ENCODE results near the gene NRBF2.

Gene NRBF2

DNA sequence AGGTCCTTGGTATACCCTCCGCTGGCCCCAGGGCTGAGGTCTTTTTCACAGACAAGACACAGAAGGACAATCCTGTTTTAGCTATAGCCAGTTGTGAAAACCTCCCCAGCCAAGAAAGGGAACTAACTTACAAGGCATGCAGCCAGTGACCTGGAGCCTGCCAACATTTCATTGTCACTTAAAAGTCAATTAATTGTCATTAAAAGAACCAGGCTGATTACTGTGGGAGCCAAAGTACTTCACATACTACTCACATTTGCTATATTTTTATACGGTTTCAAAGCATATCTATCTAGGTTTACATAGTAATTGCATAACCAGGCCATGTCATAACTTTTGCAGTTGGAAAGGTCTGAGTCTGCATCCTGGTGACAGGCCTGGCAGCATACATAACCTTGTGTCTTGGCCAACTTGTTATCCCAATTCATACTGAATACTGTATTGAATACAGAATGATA is 31.1 kb downstream of the NRBF2 start:
- DNase-seq (ENCODE audit: low spot score), result no peak

DNA sequence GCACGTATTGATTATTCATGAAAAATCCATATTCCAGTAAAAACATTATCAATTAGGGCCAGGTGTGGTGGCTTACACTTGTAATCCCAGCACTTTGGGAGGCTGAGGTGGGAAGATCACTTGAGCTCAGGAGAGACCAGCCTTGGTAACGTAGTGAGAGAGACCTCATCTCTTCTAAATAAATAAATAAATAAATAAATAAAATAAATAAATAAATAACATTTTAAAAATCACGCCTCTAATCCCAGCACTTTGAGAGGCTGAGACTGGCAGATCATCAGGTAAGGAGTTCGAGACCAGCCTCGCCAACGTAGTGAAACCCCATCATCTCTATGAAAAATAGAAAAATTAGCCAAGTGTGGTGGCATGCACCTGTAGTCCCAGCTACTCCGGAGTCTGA is 32.1 kb downstream of the NRBF2 start:
- no peak for DNase-seq (ENCODE audit: low spot score)

DNA sequence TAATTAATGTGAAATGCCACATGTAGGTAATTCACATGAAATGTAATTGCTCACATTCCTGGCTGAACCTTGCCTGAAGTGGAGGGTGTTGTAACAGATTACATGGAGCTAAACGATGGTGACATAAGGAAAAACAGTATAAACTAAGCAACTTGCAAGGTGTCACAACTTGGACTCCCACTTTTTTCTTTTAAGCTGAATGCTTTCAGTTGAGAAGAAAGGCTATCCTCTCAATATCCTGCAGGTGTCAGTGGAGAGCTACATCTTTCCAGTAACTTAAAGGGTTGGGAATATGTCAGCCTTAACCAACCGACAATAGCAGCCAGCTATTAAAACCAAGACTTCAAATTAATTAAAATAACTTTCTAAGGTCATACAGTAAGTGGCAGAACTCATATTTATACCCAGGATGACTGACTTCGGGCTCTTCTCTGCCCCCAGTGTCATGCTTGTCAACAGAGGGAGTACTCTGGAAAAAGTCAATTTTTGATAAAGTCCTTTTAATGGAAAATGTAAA is 33.7 kb downstream of the NRBF2 start:
- peak; percentile 67 for DNase-seq (ENCODE audit: low spot score)

DNA sequence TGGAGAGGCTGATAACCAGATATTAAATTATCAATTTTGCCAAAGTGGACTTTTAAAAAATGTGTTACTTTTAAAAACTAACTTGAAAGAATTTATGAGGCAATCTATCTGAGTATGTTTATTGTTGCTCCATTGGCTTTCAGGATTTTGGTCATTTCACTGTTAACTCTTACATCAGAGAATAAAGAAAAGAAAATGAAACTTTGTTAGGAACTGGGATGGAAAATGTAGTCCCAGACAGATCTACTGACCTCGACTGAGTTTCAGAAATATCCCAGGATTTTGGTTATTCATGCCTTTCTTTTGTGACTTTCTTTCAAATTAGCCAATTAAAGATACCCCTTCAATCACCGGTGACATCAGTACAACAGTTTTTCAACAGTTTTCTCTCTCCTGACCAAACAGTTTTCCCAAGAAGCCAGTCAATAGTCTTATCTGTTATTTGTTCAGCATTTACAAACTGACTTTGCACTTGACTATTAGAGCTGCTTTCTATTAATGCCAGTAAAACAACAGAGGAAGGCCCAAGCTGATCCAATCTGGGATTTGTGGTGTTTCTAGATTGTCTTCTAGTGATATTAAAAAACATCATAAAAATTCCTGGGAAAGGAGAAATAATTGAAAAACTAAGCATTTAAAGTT is 35.8 kb downstream of the NRBF2 start:
- DNase-seq (ENCODE audit: low spot score), result no peak

DNA sequence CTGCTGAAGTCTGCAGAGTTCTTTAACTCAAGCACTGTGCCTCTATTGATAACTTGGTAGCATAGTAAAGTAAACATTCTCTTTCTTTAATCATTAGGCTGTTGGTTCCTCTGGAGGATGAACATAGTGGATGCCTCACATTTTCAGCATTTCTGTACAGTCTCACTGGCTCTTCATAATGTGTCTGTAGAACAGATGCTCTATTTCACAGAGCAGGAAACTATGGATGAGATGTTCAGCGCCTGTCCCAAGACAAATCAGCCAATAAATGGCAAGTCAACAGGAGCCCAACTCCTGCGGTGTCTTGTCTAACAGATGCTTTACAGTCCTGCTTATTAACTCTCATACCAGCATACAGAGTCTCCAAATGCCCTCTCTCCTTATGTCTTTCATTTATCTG is 36.5 kb downstream of the NRBF2 start:
- no peak for DNase-seq (ENCODE audit: low spot score)

DNA sequence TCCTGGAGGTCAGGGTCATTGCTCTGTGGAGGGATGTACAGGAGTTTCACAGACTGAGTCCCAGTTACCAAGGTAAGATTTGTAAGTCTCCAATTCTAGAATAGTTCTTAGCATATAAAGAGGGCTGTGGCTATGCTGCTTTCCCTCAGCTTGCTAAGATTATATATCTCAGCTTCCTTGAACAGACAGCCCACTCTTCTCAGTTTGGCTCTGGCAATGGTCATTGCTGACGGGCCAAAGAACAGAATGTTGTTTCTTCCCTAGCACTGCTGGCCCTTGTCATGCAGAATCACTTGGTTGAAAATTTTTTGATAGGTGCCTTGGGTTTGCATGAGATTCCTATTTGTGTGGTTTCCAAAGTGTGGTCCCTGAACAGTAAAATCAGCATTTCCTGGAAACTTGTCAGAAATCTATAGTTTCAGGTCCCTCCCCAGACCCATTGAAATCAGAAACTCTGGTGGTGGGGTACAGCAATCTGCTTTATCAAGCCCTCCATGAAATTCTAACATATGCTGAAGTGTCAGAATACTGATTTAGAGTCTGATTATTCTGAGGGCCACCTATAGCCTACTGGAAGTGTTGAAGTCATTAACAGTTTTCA is 38.2 kb downstream of the NRBF2 start:
- DNase-seq (ENCODE audit: low spot score), result no peak

DNA sequence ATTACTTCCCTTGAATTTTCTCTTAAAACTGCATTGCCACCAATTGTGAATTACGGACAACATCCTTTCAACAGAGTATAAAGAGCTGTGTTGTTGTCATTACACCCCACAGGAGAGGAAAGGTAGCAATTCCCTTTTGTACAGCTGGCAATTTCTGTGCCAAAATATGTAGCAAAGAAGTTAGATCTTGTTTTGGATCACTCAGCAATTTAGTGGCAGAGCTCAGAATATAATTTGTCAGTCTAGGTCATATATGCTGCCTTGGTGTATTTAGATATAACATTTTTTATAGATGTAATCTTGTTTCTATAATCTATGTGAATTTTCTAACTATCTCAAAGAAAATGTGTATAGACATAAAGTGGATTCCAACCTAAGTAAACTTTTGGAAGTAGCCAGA is 38.8 kb downstream of the NRBF2 start:
- no peak for DNase-seq (ENCODE audit: low spot score)

DNA sequence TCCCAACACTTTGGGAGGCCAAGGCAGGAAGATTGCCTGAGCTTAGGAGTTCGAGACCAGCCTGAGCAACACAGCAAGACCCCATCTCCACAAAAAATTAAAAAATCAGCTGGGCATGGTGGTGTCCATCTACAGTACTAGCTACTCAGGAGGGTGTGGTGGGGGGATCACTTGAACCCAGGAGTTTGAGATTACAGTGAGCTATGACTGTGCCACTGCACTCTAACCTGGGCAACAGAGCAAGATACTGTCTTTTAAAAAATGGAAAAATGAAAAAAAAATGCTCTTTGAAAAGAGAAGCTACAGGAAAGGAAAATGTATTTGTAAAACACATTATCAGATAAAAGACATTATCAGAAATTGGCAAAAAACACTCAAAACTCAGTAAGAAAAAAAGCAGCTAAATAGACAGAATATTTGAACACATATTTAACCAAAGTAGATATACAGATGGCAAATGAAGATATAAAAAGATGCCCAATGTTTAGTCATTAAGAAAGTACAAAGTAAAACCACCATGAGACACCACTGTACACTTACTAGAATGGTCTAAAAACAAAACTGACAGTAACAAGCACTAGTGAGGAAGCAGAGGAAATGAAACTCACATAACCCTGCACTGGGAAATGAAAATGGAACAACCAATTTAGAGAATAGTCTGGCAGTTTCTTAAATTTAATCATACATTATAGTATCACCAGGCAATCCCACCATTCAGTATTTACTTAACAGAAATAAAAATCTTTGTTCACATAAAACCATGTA is 40.5 kb downstream of the NRBF2 start:
- DNase-seq (ENCODE audit: low spot score), result no peak

DNA sequence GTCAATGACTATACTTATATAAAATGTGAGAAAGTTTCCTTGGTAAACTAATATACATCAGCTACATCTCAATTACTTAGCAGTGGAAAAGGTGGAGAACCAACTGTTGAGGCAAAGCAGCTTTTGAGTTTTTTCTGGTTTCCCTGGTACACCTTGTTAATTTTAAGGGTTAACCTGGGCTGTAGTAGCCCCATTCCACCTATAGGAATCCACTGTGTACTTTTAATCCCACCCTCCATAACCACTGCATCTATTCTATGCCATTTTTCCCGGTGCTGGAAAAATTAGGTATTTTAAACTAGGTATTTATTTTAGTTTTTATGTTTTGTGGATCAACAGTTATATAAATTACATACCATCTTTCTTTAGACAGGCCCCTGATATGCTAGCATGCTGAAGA is 42.4 kb downstream of the NRBF2 start:
- DNase-seq (ENCODE audit: low spot score), result no peak

DNA sequence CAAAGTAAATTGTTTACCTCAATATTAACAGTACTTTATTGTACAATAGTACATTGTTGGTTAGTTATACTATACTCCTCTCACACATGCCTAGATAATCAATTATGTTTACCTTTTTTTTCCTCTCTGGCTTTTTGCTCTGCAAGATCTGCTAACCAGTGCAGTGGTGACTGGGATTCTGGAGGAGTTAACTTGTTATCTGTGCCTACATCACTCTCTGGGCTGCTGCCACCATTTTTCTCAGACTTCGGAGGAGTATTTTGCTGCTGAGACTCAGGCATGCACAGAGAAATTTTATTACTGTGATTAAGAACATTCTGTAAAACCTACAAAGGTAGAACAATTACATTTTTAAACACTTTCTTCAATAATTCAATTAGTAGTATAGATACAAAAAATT is 59.7 kb downstream of the NRBF2 start:
- no peak for DNase-seq (ENCODE audit: low spot score)

DNA sequence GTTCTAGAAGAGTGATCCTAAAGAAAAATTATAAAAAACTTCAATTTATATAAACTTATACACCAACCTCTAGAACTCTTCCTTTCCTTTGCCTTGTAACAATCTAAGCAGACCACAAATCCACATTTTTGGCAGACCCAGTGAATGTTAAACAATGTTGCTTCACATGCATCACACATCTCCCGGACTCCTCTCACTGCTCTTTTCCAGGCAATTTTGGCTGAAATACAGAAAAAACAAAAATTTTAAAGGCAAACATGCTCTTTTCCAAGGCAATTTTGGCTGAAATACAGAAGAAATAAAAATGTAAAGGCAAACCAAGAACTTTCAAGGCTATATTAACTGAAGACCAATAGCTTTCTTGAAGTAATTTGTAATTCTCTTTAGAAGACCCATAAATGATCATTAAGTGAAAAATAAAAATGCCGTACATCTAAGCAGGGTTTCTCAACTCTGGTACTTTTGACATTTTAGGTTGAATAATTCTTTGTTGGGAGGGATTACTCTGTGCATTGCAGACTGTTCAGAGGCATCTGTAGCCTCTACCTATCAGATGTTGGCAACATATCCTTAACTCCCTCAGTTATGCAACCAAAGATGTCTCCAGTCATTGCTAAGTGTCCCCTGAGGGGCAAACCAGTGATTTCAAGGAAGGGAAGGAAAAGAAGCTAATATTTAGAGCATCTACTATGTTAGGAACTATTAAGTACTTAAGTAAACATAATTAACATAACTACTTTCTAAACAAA is 64.4 kb downstream of the NRBF2 start:
- peak; percentile 45 for DNase-seq (ENCODE audit: low spot score)

DNA sequence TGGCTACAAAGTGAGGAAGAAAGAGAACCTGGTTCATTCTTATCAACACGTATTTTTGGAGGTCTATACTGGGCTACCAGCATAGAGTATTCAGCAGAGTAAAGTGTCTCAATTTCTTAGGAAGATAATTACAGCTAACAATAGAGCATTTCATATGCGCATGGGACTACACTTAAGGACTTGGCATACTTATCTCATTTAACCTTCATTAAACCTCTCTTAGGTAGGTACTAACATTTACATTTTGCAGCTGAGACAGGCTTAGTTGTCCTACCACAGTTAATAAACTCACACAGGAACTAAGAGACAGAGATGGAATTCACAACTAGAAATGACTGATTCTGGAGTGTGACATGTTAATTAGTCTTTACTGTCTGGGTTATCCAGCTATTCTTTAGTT is 66.6 kb downstream of the NRBF2 start:
- no peak for DNase-seq (ENCODE audit: low spot score)

DNA sequence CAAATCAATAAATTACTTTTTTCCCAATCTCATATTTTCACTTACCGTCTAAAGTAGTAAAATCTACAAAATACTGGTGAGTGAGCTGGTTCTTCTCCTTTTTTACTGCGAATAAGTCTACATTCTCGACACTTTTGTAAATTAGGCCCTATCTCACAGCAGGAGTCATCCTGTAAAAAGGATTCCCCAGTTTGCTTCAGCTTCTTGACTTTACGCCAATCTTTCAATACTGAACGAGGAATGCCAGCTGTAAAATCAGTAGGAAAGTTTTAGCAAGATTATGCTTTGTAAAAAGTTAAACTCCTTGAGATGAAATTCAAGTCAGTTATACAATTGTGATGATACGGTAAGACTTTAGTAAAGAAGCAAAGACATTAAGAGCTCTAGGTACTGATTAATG is 67.3 kb downstream of the NRBF2 start:
- no peak for DNase-seq (ENCODE audit: low spot score)

DNA sequence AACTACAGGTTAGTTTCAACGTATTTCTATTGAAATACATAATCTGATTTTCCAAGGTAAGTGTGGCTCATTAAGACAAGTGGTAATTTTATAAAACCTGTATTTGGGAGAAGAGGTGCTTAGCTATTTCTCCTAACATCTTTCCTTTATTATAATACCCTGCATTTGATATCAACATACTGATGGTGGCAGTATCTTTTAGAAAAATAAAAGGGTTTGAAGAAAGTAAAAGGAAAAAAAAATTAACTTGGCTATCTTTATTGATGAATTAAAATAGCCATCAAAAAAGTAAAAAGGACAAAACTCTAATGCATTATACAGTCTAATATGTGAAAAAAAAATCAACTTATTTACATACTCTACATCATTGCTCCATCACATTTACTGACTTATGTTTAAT is 68.0 kb downstream of the NRBF2 start:
- DNase-seq (ENCODE audit: low spot score), result no peak

Data from AG08395 (cell line).